IPS-15b (cell line): ENCODE measurements around the gene EPHA8.

Experiments used
- H3K27me3 ChIP-seq: one replicate; pipeline ENCODE4 v1.6.1; 2013; ENCODE audit warnings: low read length; ENCODE audit not compliant: control insufficient read depth, insufficient read depth
- H3K36me3 ChIP-seq: one replicate; pipeline ENCODE4 v1.6.1; 2013; ENCODE audit warnings: low read length; ENCODE audit not compliant: control insufficient read depth, insufficient read depth
- H3K4me1 ChIP-seq: one replicate; pipeline ENCODE4 v1.6.1; 2013; ENCODE audit warnings: mild to moderate bottlenecking, low read length; ENCODE audit not compliant: control insufficient read depth, insufficient read depth
- H3K4me3 ChIP-seq: one replicate; pipeline ENCODE4 v1.5.1; 2013; ENCODE audit warnings: low read depth, low read length
- H3K9ac ChIP-seq: one replicate; pipeline ENCODE4 v1.6.1; 2013; ENCODE audit warnings: low read depth, mild to moderate bottlenecking, low read length
- H3K9me3 ChIP-seq: one replicate; pipeline ENCODE4 v1.6.1; 2013; ENCODE audit warnings: mild to moderate bottlenecking, low read length; ENCODE audit not compliant: control insufficient read depth, insufficient read depth

Gene EPHA8

DNA sequence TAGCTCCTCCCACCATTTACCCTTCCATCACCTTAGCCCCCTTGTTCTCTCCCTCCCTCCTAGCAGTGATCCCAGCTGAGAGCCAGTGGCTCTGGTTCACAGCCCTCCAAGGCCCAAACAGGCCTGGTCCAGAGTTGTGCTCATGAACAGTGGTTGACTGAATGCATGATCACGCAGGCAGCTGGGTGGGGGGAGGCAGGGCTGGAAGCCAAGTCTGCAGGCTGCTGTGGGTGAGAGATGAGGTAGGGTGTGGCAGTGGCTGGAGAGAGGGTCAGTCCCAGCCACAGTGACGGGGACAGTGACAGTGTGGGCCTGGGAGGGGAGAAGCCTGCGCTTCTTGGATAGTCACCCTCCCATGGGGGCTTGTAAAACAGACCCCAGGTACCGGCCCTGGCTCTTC, 22.2 kb downstream of the EPHA8 start:
- Histone ChIP-seq H3K4me1 (no peaks in the 10 kb centered on the region), H3K9ac (no peak overlapping the region)

DNA sequence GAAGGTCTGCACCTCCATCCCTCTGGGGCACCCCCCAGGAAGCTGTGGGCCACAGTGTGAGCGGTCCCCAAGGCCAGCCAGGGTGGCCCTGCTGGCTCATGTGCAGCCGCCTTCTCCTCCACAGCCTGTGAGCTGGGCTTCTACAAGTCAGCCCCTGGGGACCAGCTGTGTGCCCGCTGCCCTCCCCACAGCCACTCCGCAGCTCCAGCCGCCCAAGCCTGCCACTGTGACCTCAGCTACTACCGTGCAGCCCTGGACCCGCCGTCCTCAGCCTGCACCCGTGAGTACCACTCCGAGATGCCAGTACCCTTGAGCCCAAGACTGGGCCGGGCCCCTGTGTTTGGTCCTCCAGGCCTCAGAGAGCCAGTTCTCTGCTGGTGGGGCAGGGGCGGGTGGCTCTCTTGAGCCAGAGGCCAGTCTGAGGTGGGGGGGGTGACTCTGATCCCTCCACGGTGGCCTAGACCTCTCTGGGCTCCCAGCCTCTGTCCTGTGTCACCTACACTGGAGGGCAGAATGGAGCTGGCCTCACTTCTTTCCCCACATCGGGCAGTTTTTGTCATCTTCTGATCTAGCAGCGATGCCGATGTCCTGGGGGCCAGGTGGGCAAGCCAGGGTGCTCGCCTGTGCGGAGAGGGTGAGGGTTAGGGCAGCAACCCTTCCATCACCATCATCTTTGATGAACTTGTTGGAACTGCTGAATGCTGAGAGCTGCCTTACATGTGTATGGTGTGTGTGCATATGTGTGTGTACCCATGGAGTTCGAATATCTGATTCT, 23.3 kb downstream of the EPHA8 start:
- H3K9me3 ChIP-seq: no peaks in the 10 kb centered on the region
- H3K9ac ChIP-seq: no peak overlapping the region
- H3K36me3 ChIP-seq: no peaks in the 10 kb centered on the region
- H3K27me3 ChIP-seq: no peaks in the 10 kb centered on the region
- no peaks in the 10 kb centered on the region for H3K4me1 ChIP-seq
- no peak overlapping the region for H3K4me3 ChIP-seq

More for the DNA sequence above, 22.2 kb downstream of the EPHA8 start:
- no peaks in the 10 kb centered on the region for H3K9me3 ChIP-seq
- H3K36me3 ChIP-seq: no peaks in the 10 kb centered on the region
- H3K27me3 ChIP-seq: no peaks in the 10 kb centered on the region
- no peak overlapping the region for H3K4me3 ChIP-seq

- H3K27me3 ChIP-seq: no peaks in the 10 kb centered on the region
- H3K9me3 ChIP-seq: no peaks in the 10 kb centered on the region
- no peak overlapping the region for H3K9ac ChIP-seq
- H3K4me1 ChIP-seq: no peaks in the 10 kb centered on the region
- H3K36me3 ChIP-seq: no peaks in the 10 kb centered on the region
- H3K4me3 ChIP-seq: no peak overlapping the region
Measured at GRCh38 chr1:22587247-22587646, 24.0 kb downstream of the EPHA8 start.

DNA sequence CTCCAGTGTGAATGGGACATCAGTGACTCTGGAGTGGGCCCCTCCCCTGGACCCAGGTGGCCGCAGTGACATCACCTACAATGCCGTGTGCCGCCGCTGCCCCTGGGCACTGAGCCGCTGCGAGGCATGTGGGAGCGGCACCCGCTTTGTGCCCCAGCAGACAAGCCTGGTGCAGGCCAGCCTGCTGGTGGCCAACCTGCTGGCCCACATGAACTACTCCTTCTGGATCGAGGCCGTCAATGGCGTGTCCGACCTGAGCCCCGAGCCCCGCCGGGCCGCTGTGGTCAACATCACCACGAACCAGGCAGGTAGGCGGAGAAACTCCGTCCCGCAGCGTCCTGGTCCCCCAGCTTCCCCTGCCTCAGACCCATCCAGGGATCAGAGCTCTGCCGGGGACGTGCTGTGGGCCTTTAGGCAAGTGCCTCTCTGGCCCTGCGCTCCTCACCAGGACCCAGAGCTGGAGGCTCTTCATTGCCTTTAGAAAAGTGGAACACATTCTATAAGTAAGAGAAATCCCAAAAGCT, 25.7 kb downstream of the EPHA8 start:
- Histone ChIP-seq H3K36me3 (no peaks in the 10 kb centered on the region), H3K4me3 (no peak overlapping the region), H3K4me1 (no peaks in the 10 kb centered on the region), H3K9me3 (no peaks in the 10 kb centered on the region), H3K9ac (no peak overlapping the region), H3K27me3 (no peaks in the 10 kb centered on the region)

GRCh38 chr1:22591576-22591975, 28.3 kb downstream of the EPHA8 start:
- H3K4me3 ChIP-seq: no peak overlapping the region
- no peaks in the 10 kb centered on the region for H3K4me1 ChIP-seq
- H3K9ac ChIP-seq: no peak overlapping the region
- H3K27me3 ChIP-seq: no peaks in the 10 kb centered on the region
- H3K9me3 ChIP-seq: no peaks in the 10 kb centered on the region
- no peaks in the 10 kb centered on the region for H3K36me3 ChIP-seq

DNA sequence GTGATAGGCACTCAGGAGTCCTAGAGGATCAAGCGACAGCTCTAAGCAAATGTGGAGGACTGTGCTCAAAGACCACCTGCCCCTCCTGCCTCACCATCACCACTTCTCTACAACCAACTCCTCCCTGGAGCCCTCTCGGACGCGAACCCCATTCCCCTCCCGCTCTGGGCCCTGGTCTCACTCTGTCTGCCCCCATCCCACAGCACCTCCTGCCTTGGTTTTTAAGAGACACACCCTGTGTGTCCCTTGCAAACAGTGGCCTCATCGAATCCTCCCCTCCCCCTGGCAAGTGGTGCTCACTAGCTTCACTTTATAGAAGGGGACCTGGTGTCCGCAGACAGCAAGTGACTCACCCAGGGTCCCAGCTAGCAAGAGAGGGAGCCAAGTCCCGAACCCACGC, 28.8 kb downstream of the EPHA8 start:
- Histone ChIP-seq H3K27me3 (no peaks in the 10 kb centered on the region), H3K4me1 (no peaks in the 10 kb centered on the region), H3K36me3 (no peaks in the 10 kb centered on the region), H3K9me3 (no peaks in the 10 kb centered on the region), H3K4me3 (no peak overlapping the region), H3K9ac (no peak overlapping the region)

GRCh38 chr1:22592919-22593790, 29.9 kb downstream of the EPHA8 start:
- no peaks in the 10 kb centered on the region for H3K9me3 ChIP-seq
- no peaks in the 10 kb centered on the region for H3K27me3 ChIP-seq
- no peak overlapping the region for H3K9ac ChIP-seq
- H3K4me1 ChIP-seq: no peaks in the 10 kb centered on the region
- H3K4me3 ChIP-seq: no peak overlapping the region
- no peaks in the 10 kb centered on the region for H3K36me3 ChIP-seq

DNA sequence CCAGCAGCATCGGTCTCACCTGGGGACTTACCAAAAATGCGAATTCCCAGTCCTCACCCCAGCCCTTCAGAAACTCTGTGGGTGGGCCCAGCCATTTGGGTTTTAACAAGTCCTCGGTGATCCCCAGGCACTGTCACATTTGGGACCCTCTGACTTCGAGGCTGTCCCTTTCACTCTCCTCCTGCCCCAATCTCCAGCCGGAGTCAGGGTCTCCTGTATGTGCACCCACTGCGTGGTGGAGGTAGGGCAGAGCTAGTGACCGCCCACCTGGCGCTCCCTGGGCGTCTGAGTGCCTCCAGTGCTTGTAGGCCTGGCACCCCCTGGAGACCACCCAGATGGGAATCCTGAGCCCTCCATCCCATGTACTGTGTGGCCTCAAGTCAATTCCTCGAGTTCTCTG, 31.1 kb downstream of the EPHA8 start:
- no peak overlapping the region for H3K9ac ChIP-seq
- H3K9me3 ChIP-seq: no peaks in the 10 kb centered on the region
- H3K36me3 ChIP-seq: no peaks in the 10 kb centered on the region
- H3K27me3 ChIP-seq: no peaks in the 10 kb centered on the region
- H3K4me1 ChIP-seq: no peaks in the 10 kb centered on the region
- H3K4me3 ChIP-seq: no peak overlapping the region

DNA sequence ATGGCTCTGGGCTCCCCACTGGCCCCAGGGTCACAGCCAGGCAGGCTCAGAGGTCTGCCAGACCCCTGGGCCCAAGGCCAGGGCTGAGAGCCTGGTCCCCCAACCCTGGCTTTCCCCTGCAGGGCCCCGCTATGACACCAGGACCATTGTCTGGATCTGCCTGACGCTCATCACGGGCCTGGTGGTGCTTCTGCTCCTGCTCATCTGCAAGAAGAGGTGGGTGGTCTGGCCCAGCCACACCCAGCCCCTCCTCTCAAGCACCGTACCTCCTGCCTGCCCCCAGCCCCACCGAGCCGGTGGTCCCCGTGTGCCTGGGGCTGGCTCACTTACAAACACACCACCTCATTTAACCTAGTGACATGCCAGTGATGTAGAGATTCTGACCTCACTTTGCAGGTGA, 31.8 kb downstream of the EPHA8 start:
- Histone ChIP-seq H3K36me3 (no peaks in the 10 kb centered on the region), H3K9me3 (no peaks in the 10 kb centered on the region), H3K27me3 (no peaks in the 10 kb centered on the region), H3K4me3 (no peak overlapping the region), H3K4me1 (no peaks in the 10 kb centered on the region), H3K9ac (no peak overlapping the region)

- H3K9ac ChIP-seq: no peak overlapping the region
- H3K27me3 ChIP-seq: no peaks in the 10 kb centered on the region
- H3K4me1 ChIP-seq: no peaks in the 10 kb centered on the region
- no peaks in the 10 kb centered on the region for H3K9me3 ChIP-seq
- no peak overlapping the region for H3K4me3 ChIP-seq
- no peaks in the 10 kb centered on the region for H3K36me3 ChIP-seq
Measured at GRCh38 chr1:22597301-22597965, 34.1 kb downstream of the EPHA8 start.

- H3K4me3 ChIP-seq: no peak overlapping the region
- no peaks in the 10 kb centered on the region for H3K27me3 ChIP-seq
- H3K9ac ChIP-seq: no peak overlapping the region
- no peaks in the 10 kb centered on the region for H3K4me1 ChIP-seq
- H3K36me3 ChIP-seq: no peaks in the 10 kb centered on the region
- H3K9me3 ChIP-seq: no peaks in the 10 kb centered on the region
Measured at GRCh38 chr1:22597996-22598395, 34.7 kb downstream of the EPHA8 start.
